ENCODE data around the gene TRIM7.
"Not testable (repeated sequence)": the region's sequence is repeated elsewhere in the genome, so short reads cannot be mapped to it uniquely, and the experiment has no call there.

Gene TRIM7

GRCh38 chr5:181219262-181220177 lies 14.5 kb upstream of the TRIM7 start:
- DNase-seq, result no peak
- intact Hi-C loops (cut with DNase I), result loop anchor here (5.0 kb wide), 1 partner anchor 43 kb away; the partner anchor contains the start of gene TRIM52

- intact Hi-C loops (cut with DNase I), result no loop called here
Measured at GRCh38 chr5:181218795-181219124, 13.8 kb upstream of the TRIM7 start.

GRCh38 chr5:181217803-181218062 lies 12.7 kb upstream of the TRIM7 start:
- intact Hi-C loops (cut with DNase I), result no loop called here
- DNase-seq, result peak in 33 of 42 donors; percentile 25 to 73 (median 52)

More at GRCh38 chr5:181218795-181219124, 13.8 kb upstream of the TRIM7 start:
- DNase-seq, result no peak

GRCh38 chr5:181217111-181217802 lies 12.3 kb upstream of the TRIM7 start:
- intact Hi-C loops (cut with DNase I), result no loop called here
- DNase-seq, result peak in 41 of 42 donors; percentile 26 to 76 (median 56)

- intact Hi-C loops (cut with DNase I), result no loop called here
- no peak for DNase-seq
Measured at GRCh38 chr5:181215997-181216989, 11.3 kb upstream of the TRIM7 start.

GRCh38 chr5:181214249-181214648 lies 9.3 kb upstream of the TRIM7 start:
- DNase-seq; intact Hi-C loops (cut with DNase I): not testable (repeated sequence)

GRCh38 chr5:181212934-181213333 lies 7.9 kb upstream of the TRIM7 start:
- no peak for DNase-seq
- intact Hi-C loops (cut with DNase I), result no loop called here

GRCh38 chr5:181212080-181212479 lies 7.1 kb upstream of the TRIM7 start:
- DNase-seq, result no peak
- intact Hi-C loops (cut with DNase I), result no loop called here

GRCh38 chr5:181211208-181211607 lies 6.2 kb upstream of the TRIM7 start:
- intact Hi-C loops (cut with DNase I), result no loop called here
- DNase-seq, result no peak

GRCh38 chr5:181210698-181211097 lies 5.7 kb upstream of the TRIM7 start:
- intact Hi-C loops (cut with DNase I); DNase-seq: not testable (repeated sequence)

- DNase-seq; intact Hi-C loops (cut with DNase I): not testable (repeated sequence)
Measured at GRCh38 chr5:181210148-181210547, 5.2 kb upstream of the TRIM7 start.

GRCh38 chr5:181209006-181209405 lies 4.0 kb upstream of the TRIM7 start:
- DNase-seq; intact Hi-C loops (cut with DNase I): not testable (repeated sequence)

GRCh38 chr5:181207960-181208253 lies 2.9 kb upstream of the TRIM7 start:
- DNase-seq, result no peak
- intact Hi-C loops (cut with DNase I), result loop anchor here (2.0 kb wide), 1 partner anchor 17 kb away; no protein-coding TSS in a partner anchor

GRCh38 chr5:181207214-181207959 lies 2.4 kb upstream of the TRIM7 start:
- peak; percentile 14 to 94 (median 78) for DNase-seq
- intact Hi-C loops (cut with DNase I), result loop anchor here (2.0 kb wide), 1 partner anchor 17 kb away; no protein-coding TSS in a partner anchor

- intact Hi-C loops (cut with DNase I), result loop anchor here (2.0 kb wide), 1 partner anchor 15 kb away; no protein-coding TSS in a partner anchor
Measured at GRCh38 chr5:181205761-181206649, 1.0 kb upstream of the TRIM7 start.

GRCh38 chr5:181204113-181204825 lies 727 bp downstream of the TRIM7 start:
- DNase-seq, result peak in 1 of 42 donors; percentile 22
- intact Hi-C loops (cut with DNase I), result no loop called here

More at GRCh38 chr5:181205761-181206649, 1.0 kb upstream of the TRIM7 start:
- peak in 18 of 42 donors; percentile 19 to 72 (median 40) for DNase-seq

GRCh38 chr5:181203777-181204112 lies 1.3 kb downstream of the TRIM7 start:
- no peak for DNase-seq
- intact Hi-C loops (cut with DNase I), result no loop called here
